Upper lobe of left lung (tissue), 6 donors: Measurements from ENCODE around the gene B3GNT9. TPM values are rescaled to one million over a fixed set of nuclear protein-coding genes. Genes with fewer than 3 reads are reported as not detected.

Source experiments
- ATAC-seq, 2 donors: fragments of 200-7000 bp; cut with Tn5 transposase; one replicate each; pipeline ENCODE4 v1.9.1; 2022; ENCODE audit warnings: mild to moderate bottlenecking in 2 of 2, moderate library complexity in 2 of 2; ENCODE audit not compliant: low FRiP score in 2 of 2
- DNase-seq, 2 donors: peaks; one replicate each; pipeline ENCODE4 v3.0.0-alpha.2; 2019 to 2020
- H3K27ac ChIP-seq, 4 donors: fragments of 200-600 bp; sonication (generic); one replicate each; pipeline ENCODE4 v1.5.1; 2016 to 2019
- H3K27me3 ChIP-seq, 4 donors: fragments of 200-600 bp; sonication (generic); one replicate each; pipeline ENCODE4 v1.5.1; 2017 to 2019
- H3K36me3 ChIP-seq, 4 donors: fragments of 200-600 bp; sonication (generic); one replicate each; pipeline ENCODE4 v1.5.1; 2016 to 2019
- H3K4me1 ChIP-seq, 4 donors: fragments of 200-600 bp; sonication (generic); one replicate each; pipeline ENCODE4 v1.5.1; 2018 to 2019
- H3K4me3 ChIP-seq, 4 donors: fragments of 200-600 bp; sonication (generic); one replicate each; pipeline ENCODE4 v1.5.1; 2017 to 2019; ENCODE audit warnings: mild to moderate bottlenecking in 2 of 4, moderate library complexity in 1 of 4
- H3K9me3 ChIP-seq, 4 donors: fragments of 200-600 bp; sonication (generic); one replicate each; pipeline ENCODE4 v1.5.1; 2018 to 2019
- EP300 ChIP-seq, 4 donors: sonication (generic); formaldehyde crosslinking; IDR thresholded peaks; one replicate each; pipeline ENCODE4 v1.5.1; 2017; ENCODE audit warnings: antibody characterized with exemption in 4 of 4, control low read depth in 2 of 4
- POLR2A ChIP-seq, 4 donors: fragments of 450-650 bp; IDR thresholded peaks; one replicate each; pipeline ENCODE4 v1.5.1; 2016 to 2017; ENCODE audit warnings: antibody characterized with exemption in 4 of 4, mild to moderate bottlenecking in 2 of 4
- POLR2AphosphoS5 ChIP-seq, 2 donors: sonication (generic); formaldehyde crosslinking; IDR thresholded peaks; one replicate each; pipeline ENCODE4 v1.5.1; 2017; ENCODE audit warnings: antibody characterized with exemption in 2 of 2
- WGBS, 2 donors: methylation state at CpG; one replicate each; pipeline ENCODE4 v1.1.5; 2017 to 2018; 5-methylcytosine and 5-hydroxymethylcytosine counted together
- total RNA-seq, 6 donors: library from RNA; depleted of rRNA in 4 of 6; stranded (reverse); fragments of >200 nt in 4 of 6; gene quantifications; one replicate each; pipeline versions ENCODE4 v1.1.0 to v1.2.1, GENCODE V29; 2016 to 2021
- TF ChIP-seq, protein P1 (sequence below), 6 experiments: fragments of 450-650 bp in 4 of 6; fragments of 200-600 bp in 2 of 6; sonication (generic) in 2 of 6; IDR thresholded peaks; one replicate each; pipeline ENCODE4 v1.5.1; 2016 to 2019; ENCODE audit warnings: antibody characterized with exemption in 6 of 6
- donor health status: DM: no; HTN: no; CAD: no; lungs with moderate emphysema.
- donor health status: DM: no; HTN: yes; CAD: no; lungs with severe emphysema.

Gene B3GNT9
- total RNA-seq, 6 donors from 2014 or later = 6.3 to 20.8 (median 17.7) TPM

DNA sequence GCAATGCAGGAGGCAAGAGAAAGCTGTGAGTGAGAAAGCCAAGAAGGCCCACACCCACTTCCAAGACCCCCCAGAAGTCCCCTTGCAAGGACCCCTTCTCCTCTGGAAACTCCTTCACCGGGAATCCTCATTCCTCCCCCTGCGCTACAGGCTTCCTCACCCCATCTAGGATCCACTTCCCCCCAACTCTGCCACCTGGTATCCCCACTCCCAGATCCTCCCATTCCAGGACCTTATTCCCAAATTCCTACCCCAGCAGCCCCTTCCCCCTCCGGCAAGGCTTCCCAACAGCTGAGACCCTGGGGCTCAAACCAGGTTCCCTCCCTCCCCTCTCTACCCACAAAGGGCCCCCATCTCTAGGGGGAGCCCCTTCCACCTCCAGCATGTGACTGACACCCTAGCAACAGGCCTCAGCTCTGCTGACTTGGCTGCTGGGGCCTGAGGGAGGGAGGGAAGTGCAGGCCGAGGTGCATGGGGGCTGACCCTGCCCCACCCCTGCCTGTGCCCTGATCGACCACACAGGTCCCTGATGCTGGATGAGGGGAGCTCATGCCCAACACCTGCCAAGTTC lies 15.9 kb upstream of the B3GNT9 start:
- Histone ChIP-seq H3K27ac (no peak overlapping the region), H3K27me3 (peaks cover 0 to 34% (median 10%) of the 10 kb centered on the region in 4 donors), H3K9me3 (no peaks in the 10 kb centered on the region), H3K4me3 (no peak overlapping the region), H3K4me1 (peaks cover 55 to 69% (median 64%) of the 10 kb centered on the region in 4 donors), H3K36me3 (no peaks in the 10 kb centered on the region)
- TF ChIP-seq POLR2A (IDR thresholded peaks at IDR 0.05) = no peak
- no peak for ATAC-seq
- 90 to 96% methylated on average over 3 to 5 of the region's 5 CpGs for WGBS, 2 donors
- DNase-seq = no peak

DNA sequence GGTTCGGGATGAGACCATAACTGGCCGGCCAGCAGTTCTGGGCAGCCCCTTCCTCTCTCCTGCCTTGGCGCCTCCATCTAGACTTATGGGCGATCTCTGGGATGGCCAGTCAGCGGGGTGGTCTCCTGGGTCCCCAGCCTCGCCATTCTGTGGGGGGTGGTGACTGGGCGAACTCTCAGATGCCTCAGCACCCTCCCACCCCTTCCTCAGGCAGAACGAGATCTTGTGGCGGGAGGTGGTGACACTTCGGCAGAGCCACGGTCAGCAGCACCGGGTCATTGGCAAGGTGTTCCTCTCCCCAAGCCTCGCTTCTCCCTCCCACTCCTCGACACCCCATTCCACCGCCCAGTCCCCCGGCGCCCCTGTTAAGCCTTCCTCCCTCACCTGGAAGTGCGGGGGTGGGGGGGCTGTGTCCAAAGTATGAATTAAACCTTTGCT lies 15.3 kb upstream of the B3GNT9 start:
- DNase-seq (no peak), ATAC-seq (no peak)
- Histone ChIP-seq H3K27ac (no peak overlapping the region), H3K4me3 (no peak overlapping the region), H3K27me3 (peaks cover 0 to 34% (median 10%) of the 10 kb centered on the region in 4 donors), H3K4me1 (peaks cover 57 to 69% (median 64%) of the 10 kb centered on the region in 4 donors), H3K9me3 (no peaks in the 10 kb centered on the region), H3K36me3 (no peaks in the 10 kb centered on the region)
- WGBS, 2 donors = 36 to 47% methylated on average over 15 to 18 of the region's 18 CpGs
- no peak for TF ChIP-seq POLR2A (IDR thresholded peaks at IDR 0.05)
- TF ChIP-seq, protein P1, sequence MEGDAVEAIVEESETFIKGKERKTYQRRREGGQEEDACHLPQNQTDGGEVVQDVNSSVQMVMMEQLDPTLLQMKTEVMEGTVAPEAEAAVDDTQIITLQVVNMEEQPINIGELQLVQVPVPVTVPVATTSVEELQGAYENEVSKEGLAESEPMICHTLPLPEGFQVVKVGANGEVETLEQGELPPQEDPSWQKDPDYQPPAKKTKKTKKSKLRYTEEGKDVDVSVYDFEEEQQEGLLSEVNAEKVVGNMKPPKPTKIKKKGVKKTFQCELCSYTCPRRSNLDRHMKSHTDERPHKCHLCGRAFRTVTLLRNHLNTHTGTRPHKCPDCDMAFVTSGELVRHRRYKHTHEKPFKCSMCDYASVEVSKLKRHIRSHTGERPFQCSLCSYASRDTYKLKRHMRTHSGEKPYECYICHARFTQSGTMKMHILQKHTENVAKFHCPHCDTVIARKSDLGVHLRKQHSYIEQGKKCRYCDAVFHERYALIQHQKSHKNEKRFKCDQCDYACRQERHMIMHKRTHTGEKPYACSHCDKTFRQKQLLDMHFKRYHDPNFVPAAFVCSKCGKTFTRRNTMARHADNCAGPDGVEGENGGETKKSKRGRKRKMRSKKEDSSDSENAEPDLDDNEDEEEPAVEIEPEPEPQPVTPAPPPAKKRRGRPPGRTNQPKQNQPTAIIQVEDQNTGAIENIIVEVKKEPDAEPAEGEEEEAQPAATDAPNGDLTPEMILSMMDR (IDR thresholded peaks at IDR 0.05) = no peak
- no peak for TF ChIP-seq POLR2AphosphoS5 (IDR thresholded peaks at IDR 0.05)
- TF ChIP-seq EP300 (IDR thresholded peaks at IDR 0.05) = no peak

GRCh38 chr16:67165121-67166078 lies 14.6 kb upstream of the B3GNT9 start:
- TF ChIP-seq, protein P1 (IDR thresholded peaks at IDR 0.05) = no peak
- TF ChIP-seq POLR2A (IDR thresholded peaks at IDR 0.05) (no peak), POLR2AphosphoS5 (IDR thresholded peaks at IDR 0.05) (no peak), EP300 (IDR thresholded peaks at IDR 0.05) (no peak)
- Histone ChIP-seq H3K27ac (peak overlapping the region in 2 of 4 donors; percentile 53 to 54), H3K4me1 (peaks cover 54 to 69% (median 64%) of the 10 kb centered on the region in 4 donors), H3K4me3 (peak overlapping the region in 3 of 4 donors; percentile 22 to 45 (median 42)), H3K36me3 (no peaks in the 10 kb centered on the region), H3K27me3 (peaks cover 0 to 32% (median 10%) of the 10 kb centered on the region in 4 donors), H3K9me3 (no peaks in the 10 kb centered on the region)
- WGBS, 2 donors = 24 to 25% methylated on average over 6 to 68 of the region's 85 CpGs
- no peak for ATAC-seq
- peak in 1 of 2 donors; percentile 87 for DNase-seq

- peak within 1 kb of the TSS in 3 of 4 donors; percentile 46 to 54 (median 53) for H3K27ac ChIP-seq
- H3K27me3 ChIP-seq = peaks cover 0 to 27% (median 10%) of the 10 kb centered on the region in 4 donors
- peak within 1 kb of the TSS in 3 of 4 donors; percentile 22 to 45 (median 42) for H3K4me3 ChIP-seq
- TF ChIP-seq EP300 (IDR thresholded peaks at IDR 0.05) (no peak), POLR2A (IDR thresholded peaks at IDR 0.05) (peak in 1 of 4 donors; percentile 69), POLR2AphosphoS5 (IDR thresholded peaks at IDR 0.05) (no peak)
- TF ChIP-seq, protein P1 (IDR thresholded peaks at IDR 0.05) = no peak
- ATAC-seq (peak in 1 of 2 donors; percentile 66), DNase-seq (peak; percentile 78 to 94)
- no peaks in the 10 kb centered on the region for H3K9me3 ChIP-seq
- 0% methylated on average over 1 to 2 of the region's 41 CpGs for WGBS, 2 donors
- H3K36me3 ChIP-seq = no peaks in the 10 kb centered on the region
- peaks cover 48 to 65% (median 60%) of the 10 kb centered on the region in 4 donors for H3K4me1 ChIP-seq
Observed at GRCh38 chr16:67164599-67165061, 13.8 kb upstream of the B3GNT9 start, which contains the start of gene HSF4. TSS of gene HSF4 (plus strand) at chr16:67164745. CDS start at chr16:67164812, 67 bp downstream.
